ENCODE data around the gene MRO.

MRO gene

GRCh38 chr18:50850307-50851065, 30.7 kb upstream of the MRO start (continued):
- no peak for TF ChIP-seq PATZ1 (CRISPR knock-in tag; IDR thresholded peaks at IDR 0.05; ENCODE audit: borderline replicate concordance)

- ATAC-seq = no peak
- no peak for TF ChIP-seq ZNF70 (CRISPR knock-in tag; IDR thresholded peaks at IDR 0.05)
- no peak for TF ChIP-seq CSDC2 (CRISPR knock-in tag; IDR thresholded peaks at IDR 0.05)
- no peak for TF ChIP-seq ZNF8 (CRISPR knock-in tag; IDR thresholded peaks at IDR 0.05)
- no peak for TF ChIP-seq ZNF565 (CRISPR knock-in tag; conservative IDR thresholded peaks at IDR 0.05; ENCODE audit: low read depth)
- no peak for TF ChIP-seq TSHZ2 (CRISPR knock-in tag; IDR thresholded peaks at IDR 0.05)
- no peak for TF ChIP-seq ZFP30 (CRISPR knock-in tag; IDR thresholded peaks at IDR 0.05)
- peak; percentile 82 for TF ChIP-seq ISL1 (CRISPR knock-in tag; IDR thresholded peaks at IDR 0.05)
- no peak for TF ChIP-seq ZFP3 (CRISPR knock-in tag; IDR thresholded peaks at IDR 0.05)
- TF ChIP-seq BACH2 (CRISPR knock-in tag; IDR thresholded peaks at IDR 0.05; ENCODE audit: borderline replicate concordance) = no peak
Observed at GRCh38 chr18:50849419-50849821, 29.6 kb upstream of the MRO start.

GRCh38 chr18:50848991-50849390, 29.2 kb upstream of the MRO start:
- TF ChIP-seq PATZ1 (CRISPR knock-in tag; IDR thresholded peaks at IDR 0.05; ENCODE audit: borderline replicate concordance) = no peak
- TF ChIP-seq ZNF70 (CRISPR knock-in tag; IDR thresholded peaks at IDR 0.05) = no peak
- TF ChIP-seq RARB (CRISPR knock-in tag; IDR thresholded peaks at IDR 0.05) = no peak
- TF ChIP-seq CSRNP3 (CRISPR knock-in tag; IDR thresholded peaks at IDR 0.05) = no peak
- TF ChIP-seq ZC3H10 (CRISPR knock-in tag; IDR thresholded peaks at IDR 0.05) = no peak
- no peak for TF ChIP-seq OSR1 (CRISPR knock-in tag; IDR thresholded peaks at IDR 0.05)
- TF ChIP-seq ZNF565 (CRISPR knock-in tag; conservative IDR thresholded peaks at IDR 0.05; ENCODE audit: low read depth) = no peak
- no peak for TF ChIP-seq CREB5 (CRISPR knock-in tag; IDR thresholded peaks at IDR 0.05; ENCODE audit: low read depth)
- TF ChIP-seq ZFP30 (CRISPR knock-in tag; IDR thresholded peaks at IDR 0.05) = no peak
- TF ChIP-seq TSHZ2 (CRISPR knock-in tag; IDR thresholded peaks at IDR 0.05) = no peak
- no peak for TF ChIP-seq ISL1 (CRISPR knock-in tag; IDR thresholded peaks at IDR 0.05)
- no peak for TF ChIP-seq ZFP3 (CRISPR knock-in tag; IDR thresholded peaks at IDR 0.05)
- no peak for ATAC-seq
